Measurements from ENCODE around the gene ADAMTS15. TPM values are rescaled to one million over a fixed set of nuclear protein-coding genes. Genes with fewer than 3 reads are reported as not detected.

ADAMTS15 gene
- total and polyA plus RNA-seq, 10 of the 15 experiments (the other 5 are each of a cell fraction or from before 2014, with no cell fraction given): not detected

- Histone ChIP-seq H3K4me3 (no peak overlapping the region), H4K20me1 (ENCODE audit: control insufficient read depth, insufficient read depth) (no peaks in the 10 kb centered on the region), H3K9me3 (replicated peaks; ENCODE audit: control insufficient read depth, insufficient read depth, low read length) (no peaks in the 10 kb centered on the region; the same call in 2 of the 3 replicates), H3K4me2 (ENCODE audit: control insufficient read depth, insufficient read depth) (no peak overlapping the region), H3K9ac (ENCODE audit: control insufficient read depth, insufficient read depth, low read length) (no peak overlapping the region), H3K36me3 (ENCODE audit: control insufficient read depth in 2 of 2, insufficient read depth in 2 of 2, low read length in 1 of 2) (no peaks in the 10 kb centered on the region), H3K4me1 (ENCODE audit: control insufficient read depth, insufficient read depth, low read length) (no peaks in the 10 kb centered on the region), H2AFZ (ENCODE audit: control insufficient read depth, low read depth, low read length) (no peak overlapping the region), H3K27me3 (replicated peaks in 1 of 2; ENCODE audit: control insufficient read depth in 2 of 2, insufficient read depth in 2 of 2, low read length in 1 of 2) (peaks cover 1 to 4% of the 10 kb centered on the region in 2 experiments; a peak in 3 of 4 replicates), H3K27ac (ENCODE audit: control insufficient read depth, insufficient read depth) (no peak overlapping the region), H3K79me2 (ENCODE audit: control insufficient read depth, insufficient read depth, low read length) (no peaks in the 10 kb centered on the region)
- SMC1A ChIA-PET (ENCODE audit: uncharacterized antibody, unreplicated experiment): interaction anchor here (1.2 kb wide), 1 partner anchor 16 kb away, joined by 3 read pairs; no protein-coding TSS in a partner anchor
- intact Hi-C loops (cut with micrococcal nuclease; ENCODE audit: unreplicated experiment) (no loop called here), in situ Hi-C loops (cut with MboI) (no loop called here)
- 20% methylated on average over 4 of the region's 4 CpGs for WGBS (ENCODE audit: insufficient coverage, insufficient replicate concordance, low lambda C conversion rate, missing lambda C conversion rate)
- RAD21 ChIA-PET (ENCODE audit: unreplicated experiment): no interaction called here
- ATAC-seq: no peak
- no TSS peak for BruUV-seq (replicated peaks)
- POLR2A ChIA-PET: no interaction called here
- TF ChIP-seq RUNX3 (IDR thresholded peaks at IDR 0.05; ENCODE audit: low read length) (no peak), REST (IDR thresholded peaks at IDR 0.05; ENCODE audit: low read depth, low read length) (no peak), SUZ12 (IDR thresholded peaks at IDR 0.05; ENCODE audit: unreplicated experiment) (no peak), EED (IDR thresholded peaks at IDR 0.05; ENCODE audit: low read depth) (no peak), STAT3 (IDR thresholded peaks at IDR 0.05; ENCODE audit: low read depth, low read length) (no peak), CHD1 (IDR thresholded peaks at IDR 0.05; ENCODE audit: low read depth, low read length) (no peak), BHLHE40 (IDR thresholded peaks at IDR 0.05; ENCODE audit: borderline replicate concordance in 1 of 2, low read depth in 2 of 2, low read length in 1 of 2) (no peak), IRF4 (IDR thresholded peaks at IDR 0.05; ENCODE audit: low read depth, low read length) (no peak), TARDBP (IDR thresholded peaks at IDR 0.05; ENCODE audit: borderline replicate concordance) (no peak), EGR1 (IDR thresholded peaks at IDR 0.05; ENCODE audit: borderline replicate concordance in 1 of 2, low read depth in 2 of 2, low read length in 2 of 2) (no peak), NR2F1 (conservative IDR thresholded peaks at IDR 0.05) (no peak), YY1 (IDR thresholded peaks at IDR 0.05; ENCODE audit: low read depth, low read length) (no peak), BCL11A (IDR thresholded peaks at IDR 0.05; ENCODE audit: low read depth, low read length) (no peak), YBX1 (IDR thresholded peaks at IDR 0.05) (no peak)
- FAIRE-seq: no peak
- DNase-seq (ENCODE audit: low read depth, low spot score): no peak
- CTCF ChIA-PET: no interaction called here
Observed at GRCh38 chr11:130513132-130513531, 64.7 kb downstream of the ADAMTS15 start.
